Activated CD8-positive, alpha-beta memory T cell treated with anti-CD3 and anti-CD28 coated beads, Interleukin-2, amount 50 U/mL, for 48 hours (primary cell): ENCODE data around the gene LDB2.
A peak's percentile ranks its signal among the peaks of the same experiment; 100 is the strongest.
"Not testable (repeated sequence)": the region's sequence is repeated elsewhere in the genome, so short reads cannot be mapped to it uniquely, and the experiment has no call there.

Experiments
- DNase-seq: peaks from one replicate; pipeline ENCODE4 v3.0.0-alpha.2; 2020

LDB2 gene

DNA sequence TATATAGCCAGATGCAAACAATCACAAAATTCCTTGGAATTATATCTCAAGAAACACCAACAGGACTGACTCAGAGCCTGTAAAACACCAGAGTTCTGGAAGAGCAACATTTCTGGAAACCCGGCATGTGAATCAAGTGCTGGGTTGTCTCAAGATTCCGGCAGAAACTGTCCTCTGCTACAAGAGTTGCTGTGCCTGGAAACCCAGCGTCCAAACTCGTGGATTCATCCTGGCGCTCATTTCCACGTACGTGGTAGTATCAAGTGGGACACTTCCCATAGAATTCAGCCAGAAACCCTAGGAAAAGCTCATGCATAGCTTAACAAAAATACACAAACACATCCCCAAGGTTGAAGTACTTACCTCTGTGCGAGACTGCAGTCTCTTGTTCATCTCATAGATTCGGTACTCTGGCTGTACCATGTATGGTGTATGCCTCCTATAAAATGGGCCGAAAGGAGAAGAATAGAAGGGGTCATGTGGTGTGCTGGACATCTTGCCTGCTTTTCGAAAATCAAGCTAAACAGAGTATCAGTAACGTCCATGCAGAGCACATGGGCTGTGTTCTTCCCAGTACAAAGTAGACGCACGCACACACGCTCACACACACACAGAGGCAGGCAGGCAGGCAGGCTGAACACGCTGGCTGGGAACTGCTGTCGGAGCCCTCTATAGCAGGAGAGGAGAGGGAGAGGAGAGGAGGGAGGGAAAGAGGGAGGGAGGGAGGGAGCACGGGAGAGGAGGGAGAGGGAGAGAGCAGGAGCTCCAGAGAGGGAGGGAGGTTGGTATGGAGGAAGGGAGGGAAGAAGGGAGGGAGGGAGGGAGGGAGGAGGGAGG, at the start of gene LDB2:
LDB2 (minus strand) TSS at position 655 of the 837 bp plus-strand sequence.
- no peak for DNase-seq

DNA sequence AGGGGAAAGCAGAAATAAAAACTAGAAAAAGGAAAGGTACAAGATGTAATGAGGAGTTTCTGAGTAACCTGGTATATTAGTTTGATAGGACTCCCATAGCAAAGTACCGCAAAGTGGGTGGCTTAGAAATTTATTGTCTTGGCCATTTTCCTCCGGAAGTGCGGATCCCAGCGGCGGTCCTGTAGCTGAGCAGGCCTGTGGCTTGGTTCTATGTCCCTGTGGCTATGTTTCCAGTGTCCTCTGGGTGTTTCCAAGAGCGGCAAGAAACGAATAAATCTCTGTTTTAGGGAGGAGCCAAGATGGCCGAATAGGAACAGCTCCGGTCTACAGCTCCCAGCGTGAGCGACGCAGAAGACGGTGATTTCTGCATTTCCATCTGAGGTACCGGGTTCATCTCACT, 44.0 kb upstream of the LDB2 start:
- DNase-seq = no peak

DNA sequence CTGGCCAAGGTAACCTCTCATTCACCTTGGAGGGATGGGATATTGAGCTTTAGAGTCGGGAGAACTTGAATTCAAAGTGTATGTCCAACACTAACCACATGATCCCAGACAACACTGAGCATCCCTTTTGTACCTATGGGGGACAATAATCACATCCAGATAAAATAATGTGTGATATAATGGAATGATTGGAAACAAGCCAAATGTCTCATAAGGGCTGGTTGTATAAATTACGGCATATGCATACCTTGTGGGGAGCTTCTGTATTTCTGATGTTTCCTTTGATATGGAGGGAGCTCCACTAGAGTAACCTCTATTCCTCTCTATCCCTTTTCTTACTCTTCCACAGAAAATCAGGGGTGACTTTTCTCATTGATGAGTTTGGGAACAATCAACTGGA, 40.7 kb upstream of the LDB2 start:
- DNase-seq = no peak

DNA sequence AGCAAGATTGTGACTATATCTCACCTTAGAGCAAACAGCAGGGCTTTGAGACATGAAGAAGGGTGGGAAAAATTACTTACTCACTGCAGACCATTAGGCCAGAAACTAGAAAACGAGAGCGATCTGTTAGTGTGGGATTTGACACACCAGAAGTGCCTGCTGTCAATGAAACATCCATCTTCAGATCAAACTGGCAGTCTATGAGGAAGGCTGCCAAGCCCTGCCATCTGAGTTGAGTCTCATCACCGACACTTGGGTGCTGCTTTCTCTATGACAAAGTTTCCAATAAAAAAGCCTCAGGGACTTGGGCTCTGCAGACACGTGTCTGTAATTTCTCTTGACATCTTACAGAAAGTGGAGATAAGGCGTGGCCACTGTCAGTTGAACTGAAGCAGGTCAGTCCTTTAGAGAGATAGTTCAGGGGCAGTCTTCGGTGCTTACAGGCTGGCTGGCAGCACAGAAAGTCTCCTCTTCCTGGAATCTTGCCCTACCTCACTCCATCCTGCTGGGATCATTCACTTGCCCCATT, 40.1 kb upstream of the LDB2 start:
- no peak for DNase-seq

DNA sequence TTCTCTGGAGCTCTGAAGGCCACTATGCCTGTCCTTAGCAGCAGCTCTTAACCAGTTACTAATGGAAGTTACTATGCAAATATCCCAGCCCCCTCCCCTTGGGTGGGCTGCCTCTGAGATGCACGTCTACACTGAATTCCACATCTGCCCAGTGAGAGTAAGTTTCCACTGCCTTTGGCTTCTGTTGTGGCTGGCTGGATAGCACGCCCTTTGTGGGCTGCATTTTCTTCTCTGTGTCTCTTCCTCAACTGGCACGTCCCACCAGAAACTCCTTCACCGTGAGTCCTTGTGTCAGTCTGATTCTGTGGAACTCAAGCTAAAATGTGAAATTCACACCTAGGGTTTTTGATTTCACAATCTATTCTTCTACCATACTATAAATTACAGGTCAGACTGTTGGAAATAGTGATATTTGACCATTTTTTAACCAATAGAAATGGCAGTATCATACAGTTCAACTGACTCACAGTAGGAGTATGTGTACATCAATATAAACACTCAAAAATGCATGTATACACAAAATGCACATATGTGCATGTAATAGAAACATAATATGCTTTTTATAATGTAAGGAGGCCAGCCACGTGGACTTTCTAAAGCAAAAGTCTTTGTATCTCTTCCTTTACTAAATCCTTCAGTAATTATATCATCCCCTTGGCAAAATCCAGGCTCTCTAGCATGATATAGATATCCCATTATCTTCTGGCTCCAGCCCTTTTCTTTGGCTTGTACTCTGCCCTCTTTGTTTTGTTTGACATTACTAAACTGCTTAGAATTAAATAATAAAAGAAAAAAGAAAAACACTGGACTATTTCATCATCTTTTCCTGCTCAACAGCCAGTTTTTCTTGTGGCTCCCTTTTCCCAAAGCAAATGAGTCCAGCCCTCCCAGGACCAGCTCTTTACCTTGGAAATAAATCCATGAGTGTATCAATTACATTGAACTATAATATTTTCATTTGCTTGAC, 33.2 kb upstream of the LDB2 start:
- DNase-seq = no peak

DNA sequence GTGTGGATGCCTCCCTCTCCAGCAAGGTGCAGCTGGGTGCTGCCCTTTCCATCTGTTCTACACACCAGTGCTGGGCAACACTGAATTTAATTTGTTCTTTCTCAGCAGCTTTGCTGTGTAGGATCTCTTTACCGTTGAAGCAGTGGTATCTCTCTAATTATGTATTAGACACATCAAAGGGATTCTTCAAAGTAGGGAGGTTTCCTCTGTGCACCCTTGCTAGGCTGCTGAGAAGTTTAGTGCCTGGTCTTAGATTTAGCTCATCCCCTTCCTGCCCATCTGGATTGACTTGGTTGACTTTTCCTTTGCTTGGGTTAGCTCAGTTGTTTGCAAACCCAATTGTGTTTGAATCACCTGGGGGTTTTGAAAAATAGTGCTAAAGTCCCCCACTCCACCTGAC, 27.8 kb upstream of the LDB2 start:
- no peak for DNase-seq

DNA sequence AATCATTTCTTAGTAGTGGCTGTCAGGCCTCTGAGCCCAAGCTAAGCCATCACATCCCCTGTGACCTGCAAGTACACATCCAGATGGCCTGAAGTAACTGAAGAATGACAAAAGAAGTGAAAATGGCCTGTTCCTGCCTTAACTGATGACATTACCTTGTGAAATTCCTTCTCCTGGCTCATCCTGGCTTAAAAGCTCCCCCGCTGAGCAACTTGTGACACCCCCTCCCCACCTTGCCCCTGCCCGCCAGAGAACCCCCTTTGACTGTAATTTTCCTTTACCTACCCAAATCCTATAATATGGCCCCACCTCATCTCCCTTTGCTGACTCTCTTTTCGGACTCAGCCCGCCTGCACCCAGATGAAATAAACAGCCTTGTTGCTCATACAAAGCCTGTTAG, 20.3 kb upstream of the LDB2 start:
- DNase-seq = not testable (repeated sequence)

DNA sequence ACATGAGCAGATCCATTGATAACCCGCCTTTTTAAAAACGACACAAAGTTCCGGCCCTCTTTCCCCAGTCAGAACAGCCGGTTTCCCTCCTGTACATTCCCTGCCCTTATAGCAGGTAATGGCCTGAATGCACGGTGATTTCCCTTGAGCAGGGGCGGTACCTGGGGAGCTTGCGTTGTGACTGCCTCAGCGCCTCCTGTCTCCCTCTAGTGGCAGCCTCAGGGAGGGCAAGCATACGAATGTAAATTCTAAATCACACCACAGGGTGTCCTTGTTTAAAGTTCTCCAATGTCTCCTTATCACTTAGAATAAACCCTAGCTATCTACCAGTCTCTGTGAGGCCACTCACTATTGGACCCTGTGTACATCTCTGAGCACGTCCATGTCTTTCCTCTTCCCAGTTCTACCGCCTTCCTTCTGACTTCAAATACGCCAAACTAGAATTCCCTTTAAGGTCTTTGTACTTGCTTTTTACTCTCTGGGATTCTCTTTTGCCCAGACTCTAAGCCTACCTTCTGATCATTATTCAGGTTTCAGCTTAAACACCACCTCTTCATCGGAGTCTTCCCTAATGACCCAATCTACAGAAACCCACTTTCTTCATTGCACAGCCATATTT, 18.4 kb upstream of the LDB2 start:
- peak; percentile 86 for DNase-seq

DNA sequence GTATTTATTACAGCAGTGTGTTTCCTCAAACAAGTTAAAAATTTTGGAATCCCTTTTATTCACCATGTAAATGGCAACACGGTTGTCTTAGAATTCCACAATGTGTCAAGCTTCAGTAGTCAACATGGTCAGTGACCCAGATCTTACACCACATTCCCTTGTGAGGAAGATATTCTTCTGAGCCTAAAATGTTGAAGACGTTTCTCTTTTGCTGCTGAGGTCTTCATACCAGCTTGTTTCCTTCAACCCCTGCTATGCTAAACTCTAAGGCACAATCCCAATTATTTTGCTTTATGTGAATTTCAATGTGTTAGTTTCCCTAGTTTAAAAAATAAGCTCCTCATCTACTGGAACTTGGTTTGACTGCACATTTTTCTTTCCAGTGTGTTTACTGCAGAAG, 17.6 kb upstream of the LDB2 start:
- DNase-seq = no peak

DNA sequence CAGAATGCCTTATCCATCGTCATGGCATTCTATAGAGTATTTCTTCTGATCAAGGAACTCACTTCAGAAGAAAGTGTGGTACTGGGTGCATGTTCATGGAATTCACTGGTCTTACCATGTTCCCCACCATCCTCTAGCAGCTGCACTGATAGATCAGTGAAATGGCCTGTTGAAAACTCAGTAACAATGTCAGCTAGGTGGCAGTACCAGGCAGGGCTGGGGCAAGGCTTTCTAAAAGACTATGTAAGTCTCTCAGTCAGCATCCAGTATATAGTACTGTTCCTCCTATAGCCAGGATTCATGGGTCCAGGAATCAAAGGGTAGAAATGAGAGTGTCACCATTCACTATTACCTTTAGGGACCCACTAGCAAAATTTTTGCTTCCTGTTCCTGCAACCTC, 15.8 kb upstream of the LDB2 start:
- no peak for DNase-seq

DNA sequence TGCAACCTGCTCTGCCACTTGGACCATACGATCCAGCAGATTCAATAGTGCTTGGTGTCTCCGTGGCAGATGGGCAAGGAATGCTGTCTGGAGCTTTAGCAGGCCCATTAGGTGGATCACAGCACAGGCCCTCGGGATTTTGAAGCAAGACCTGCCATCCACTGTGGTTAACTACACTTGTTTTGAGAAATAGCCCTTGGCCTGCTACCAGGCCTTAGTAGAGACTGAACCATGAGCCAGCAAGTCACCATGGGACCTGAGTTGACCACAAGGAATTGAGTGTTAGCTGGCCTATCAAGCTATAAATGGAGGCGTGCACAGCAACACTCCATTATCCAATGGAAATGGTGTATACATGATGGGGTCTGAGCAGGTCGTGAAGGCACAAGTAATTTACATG, 14.5 kb upstream of the LDB2 start:
- no peak for DNase-seq

DNA sequence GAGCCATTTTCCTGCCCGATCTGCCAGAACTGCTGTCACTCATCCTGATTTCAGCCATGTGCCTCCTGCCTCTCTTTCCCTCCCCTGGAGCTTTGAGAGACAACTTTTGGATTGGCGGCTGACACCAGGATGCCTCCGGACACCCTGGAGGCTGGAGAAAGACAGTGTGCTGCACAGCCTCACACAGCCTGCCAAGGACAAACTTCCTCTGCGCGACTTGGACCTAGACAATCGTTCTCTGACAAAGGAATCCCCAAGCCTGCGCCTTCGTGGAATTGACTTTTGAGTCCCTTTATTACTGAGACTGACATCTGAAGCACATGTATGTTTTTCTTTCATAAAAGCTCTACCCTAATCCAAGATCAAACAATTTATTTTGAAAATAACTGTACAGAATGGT, 10.8 kb upstream of the LDB2 start:
- no peak for DNase-seq

DNA sequence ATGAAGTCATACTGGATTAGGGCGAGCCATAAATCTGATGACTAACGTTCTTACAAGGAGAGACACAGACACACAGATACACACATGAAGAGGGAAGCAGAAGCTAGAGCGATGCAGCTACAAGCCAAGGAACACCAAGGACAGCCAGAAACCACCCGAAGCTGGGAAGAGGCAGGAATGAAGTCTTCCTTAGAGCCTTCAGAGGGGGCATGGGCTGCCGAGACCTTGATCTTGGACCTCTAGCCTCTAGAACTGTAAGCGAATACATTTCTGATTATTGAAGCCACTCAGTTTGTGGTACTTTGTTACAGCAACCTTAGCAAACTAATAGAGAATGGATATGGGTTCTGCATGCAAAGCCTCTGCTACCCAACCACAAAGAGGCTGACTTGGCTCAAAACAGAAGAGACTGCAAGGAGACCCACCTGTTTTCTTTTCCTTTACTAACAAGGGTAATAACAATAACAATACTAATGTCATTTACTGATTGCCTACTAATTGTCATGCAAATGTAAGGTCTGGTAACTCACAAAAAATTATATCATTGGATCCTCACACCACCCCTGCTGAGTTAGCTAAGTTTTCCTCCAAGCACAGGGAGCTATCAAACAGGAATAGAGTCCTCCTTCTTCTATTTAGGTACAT, 10.1 kb upstream of the LDB2 start:
- DNase-seq = no peak

DNA sequence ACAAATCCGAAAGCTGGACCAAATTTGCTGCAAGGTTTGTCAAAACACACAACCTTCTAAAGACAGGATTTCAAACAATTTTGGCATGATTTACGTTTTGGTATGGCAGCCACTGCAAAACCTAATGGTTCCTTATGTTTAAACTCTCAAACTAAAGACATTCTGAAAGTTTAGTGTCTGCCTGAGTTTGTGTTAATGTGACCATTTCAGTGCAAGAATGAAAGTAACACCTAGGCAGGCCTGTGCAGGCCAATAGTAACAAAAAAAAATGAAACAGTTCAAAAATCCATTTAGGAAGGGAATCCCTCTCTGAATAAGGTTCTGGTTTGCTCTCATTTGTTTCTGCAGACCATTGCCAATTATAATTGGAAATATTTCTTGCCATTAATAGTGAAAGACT, 1.9 kb upstream of the LDB2 start:
- DNase-seq = no peak

DNA sequence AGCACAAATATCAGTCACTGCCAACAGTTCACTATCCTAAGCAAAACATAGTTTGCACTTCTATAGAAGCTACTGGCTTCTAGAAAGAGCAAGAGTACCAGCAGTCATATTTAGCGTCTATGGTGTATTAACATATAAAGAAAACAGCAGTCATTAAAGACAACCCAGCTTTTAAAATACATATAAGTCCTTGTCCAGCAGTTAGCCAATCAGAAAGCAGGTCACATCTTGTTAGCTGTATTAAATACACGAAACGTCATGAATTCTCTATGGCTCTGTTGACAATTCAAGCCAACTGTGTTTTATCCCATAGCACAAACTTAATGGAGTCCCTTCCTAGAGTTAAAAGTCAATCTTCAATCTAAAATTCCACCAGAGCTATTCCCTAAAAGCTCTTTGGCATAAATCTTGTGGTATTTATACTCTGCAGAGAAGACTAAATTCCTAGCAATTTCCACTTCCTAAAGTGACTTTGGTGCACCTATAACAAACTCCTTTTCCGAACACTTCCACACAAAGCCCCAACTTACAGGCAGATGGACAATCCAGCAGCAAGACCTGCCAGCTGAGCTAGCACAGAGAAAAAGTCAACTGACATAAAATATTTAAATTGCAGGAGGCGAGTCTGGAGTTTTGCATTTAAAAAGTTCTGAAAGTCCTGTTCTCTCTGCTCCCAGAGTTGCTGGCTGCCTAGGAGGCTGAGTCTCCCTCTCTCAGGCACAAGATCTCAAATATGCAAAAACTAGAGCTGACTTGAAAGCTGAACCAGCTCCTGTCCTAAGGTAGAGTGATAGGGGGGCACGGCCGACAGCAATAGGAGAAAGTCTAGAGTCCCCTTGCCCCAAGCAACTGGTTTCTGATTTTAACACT, 1.3 kb downstream of the LDB2 start:
- DNase-seq = no peak

DNA sequence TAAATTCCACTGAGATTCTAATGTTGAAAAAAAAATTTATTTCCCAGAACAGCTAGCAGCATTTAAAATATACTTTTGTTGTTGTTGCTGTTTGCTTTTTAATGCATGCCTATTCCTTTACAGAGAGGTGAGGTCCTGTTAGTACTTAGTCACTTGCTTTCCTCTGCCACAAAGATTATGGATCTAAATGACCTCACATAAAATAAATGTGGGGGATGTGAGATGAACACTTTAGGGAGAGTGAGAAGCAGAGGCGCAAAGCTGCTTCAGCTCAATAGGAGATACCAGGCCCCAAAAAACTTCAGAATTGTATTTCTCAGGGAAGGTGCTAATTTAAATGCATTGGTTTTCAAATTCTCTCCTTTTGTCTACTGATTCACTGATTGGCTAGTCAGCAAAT, 4.0 kb downstream of the LDB2 start:
- DNase-seq = no peak

DNA sequence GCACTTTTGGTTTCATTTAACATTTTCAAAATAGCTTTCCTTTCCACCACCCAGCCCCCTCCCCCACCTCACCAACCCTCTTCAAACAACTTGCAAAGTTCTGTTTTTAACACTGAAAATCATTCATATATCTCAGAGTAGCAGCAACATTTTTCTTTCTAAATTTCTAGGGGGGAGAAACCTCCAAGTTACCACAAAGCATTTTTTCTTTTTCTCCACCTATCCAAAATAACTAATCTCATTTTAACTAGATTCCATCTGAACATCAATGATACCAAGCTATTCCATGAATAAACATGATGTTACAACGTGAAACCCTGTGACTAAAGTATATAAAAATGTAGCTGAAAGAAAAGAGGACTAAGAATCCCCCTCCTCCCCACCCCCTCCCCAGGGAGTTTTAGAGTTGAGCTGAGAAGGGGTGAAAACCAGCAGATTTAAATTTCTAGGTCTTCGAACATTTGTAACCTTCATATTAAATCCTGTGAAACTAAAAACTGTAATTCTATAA, 5.2 kb downstream of the LDB2 start:
- DNase-seq = no peak

DNA sequence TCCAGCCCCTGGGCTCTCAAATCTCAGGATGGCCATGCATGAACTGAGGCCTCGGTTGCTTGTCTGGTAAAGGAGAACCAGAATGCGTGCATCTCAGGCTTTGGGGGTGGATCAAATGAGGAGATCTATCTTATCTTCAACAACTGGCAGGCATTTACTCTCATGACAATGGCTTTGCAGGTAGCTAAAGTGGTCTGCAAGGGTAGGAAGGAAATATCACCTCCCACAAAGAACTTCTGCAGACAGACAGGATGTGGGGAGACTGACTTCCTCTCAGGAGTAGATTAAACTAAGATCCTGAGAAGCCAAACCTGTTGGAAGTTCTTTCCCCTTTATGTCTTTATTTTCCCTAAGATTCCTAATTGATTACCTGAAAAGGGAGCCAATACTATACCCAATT, 7.8 kb downstream of the LDB2 start:
- no peak for DNase-seq

DNA sequence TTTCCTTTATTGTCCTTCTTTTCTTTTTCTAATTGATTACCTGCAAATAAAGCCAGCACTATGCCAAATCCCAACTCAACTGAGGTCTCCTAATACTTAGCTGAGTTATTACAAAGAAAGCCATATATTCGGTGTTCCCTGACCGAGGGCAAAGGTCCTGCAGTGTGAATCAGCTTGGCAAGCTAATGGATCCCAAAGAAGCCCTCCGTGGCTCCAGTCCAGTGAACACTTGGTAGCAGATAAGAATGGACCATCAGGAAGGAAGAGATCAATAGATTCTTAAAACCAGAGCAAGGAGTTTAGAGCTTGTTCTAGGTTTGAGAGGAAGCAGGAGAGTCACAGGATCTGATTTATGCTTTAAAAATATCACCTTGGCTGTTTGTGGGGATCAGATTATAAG, 8.5 kb downstream of the LDB2 start:
- DNase-seq = no peak

DNA sequence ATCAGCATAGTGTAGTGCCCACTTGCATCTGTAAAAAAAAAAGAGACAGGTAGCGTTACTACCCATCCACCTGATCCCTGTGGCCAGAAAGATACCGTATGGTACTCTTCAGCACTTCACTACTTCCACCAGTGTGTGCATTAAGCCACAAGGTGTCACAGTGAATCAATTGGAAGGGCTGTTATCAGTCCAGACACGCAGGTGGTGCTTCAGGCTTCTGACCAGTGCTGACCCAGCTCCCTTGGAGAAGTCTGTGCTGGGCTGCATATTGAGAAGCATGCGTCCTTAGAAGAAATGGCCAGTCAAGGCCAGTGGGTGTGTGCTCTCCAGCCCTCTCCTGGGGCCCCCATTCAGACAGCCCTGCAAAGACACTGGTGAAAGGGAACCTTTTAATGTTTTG, 10.6 kb downstream of the LDB2 start:
- no peak for DNase-seq

DNA sequence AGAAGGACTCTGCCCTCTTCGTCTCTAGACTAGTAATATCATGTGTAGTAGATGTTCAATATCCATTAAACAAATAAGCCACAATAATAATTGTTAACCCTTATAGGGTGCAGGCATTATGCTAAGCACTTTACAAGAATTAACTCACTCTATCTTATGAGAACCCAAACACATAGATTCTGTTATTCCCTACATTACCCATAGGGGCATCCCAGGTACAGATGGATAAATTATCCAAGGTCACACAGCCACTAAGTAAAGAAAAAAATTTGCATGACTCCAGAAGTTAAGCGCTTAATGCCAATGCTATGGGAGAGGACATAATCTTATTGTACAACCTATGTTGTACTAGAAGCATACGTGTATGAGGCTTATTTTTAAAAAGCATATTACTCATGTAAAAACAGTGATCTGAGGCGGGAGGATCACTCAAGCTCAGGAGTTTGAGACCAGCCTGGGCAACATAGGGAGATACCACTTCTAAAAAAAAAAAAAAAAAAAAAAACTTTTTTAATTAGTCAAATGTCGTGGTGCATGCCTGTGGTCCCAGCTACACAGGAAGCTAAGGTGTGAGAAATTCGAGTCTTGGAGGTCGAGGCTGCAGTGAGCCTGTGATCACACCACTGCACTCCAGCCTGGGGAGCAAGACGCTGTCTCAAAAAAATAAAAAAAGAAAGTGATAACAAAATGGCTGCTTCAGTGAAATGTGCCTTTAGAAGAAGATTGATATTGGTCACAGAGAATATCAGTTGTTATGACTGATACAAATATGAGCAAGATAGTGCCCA, 13.6 kb downstream of the LDB2 start:
- DNase-seq = no peak
